Stimulated activated CD8-positive, alpha-beta memory T cell treated with anti-CD3 and anti-CD28 coated beads, Interleukin-15, amount 100 ng/mL, for 48 hours (primary cell): Measurements from ENCODE around the gene CHCHD3.

Source experiments
- DNase-seq, 2 donors: peaks; one replicate each; pipeline ENCODE4 v3.0.0-alpha.2; 2020; ENCODE audit warnings: low read depth in 2 of 2

Gene CHCHD3

GRCh38 chr7:132865366-132866143 is 216.3 kb downstream of the CHCHD3 start:
- no peak for DNase-seq

- DNase-seq = no peak
Observed at GRCh38 chr7:132861940-132862554, 219.8 kb downstream of the CHCHD3 start.

- no peak for DNase-seq
Observed at GRCh38 chr7:132861424-132861823, 220.5 kb downstream of the CHCHD3 start.

- DNase-seq = no peak
Observed at GRCh38 chr7:132859199-132859598, 222.7 kb downstream of the CHCHD3 start.

- no peak for DNase-seq
Observed at GRCh38 chr7:132858760-132859159, 223.1 kb downstream of the CHCHD3 start.

- no peak for DNase-seq
Observed at GRCh38 chr7:132858251-132858650, 223.6 kb downstream of the CHCHD3 start.

GRCh38 chr7:132857703-132858102 is 224.2 kb downstream of the CHCHD3 start:
- DNase-seq = no peak

GRCh38 chr7:132857031-132857430 is 224.9 kb downstream of the CHCHD3 start:
- DNase-seq = no peak

- DNase-seq = no peak
Observed at GRCh38 chr7:132856416-132856815, 225.5 kb downstream of the CHCHD3 start.

- no peak for DNase-seq
Observed at GRCh38 chr7:132855901-132856300, 226.0 kb downstream of the CHCHD3 start.

- DNase-seq = no peak
Observed at GRCh38 chr7:132854238-132854637, 227.7 kb downstream of the CHCHD3 start.

GRCh38 chr7:132847376-132847775 is 234.5 kb downstream of the CHCHD3 start:
- DNase-seq = no peak

GRCh38 chr7:132846086-132846485 is 235.8 kb downstream of the CHCHD3 start:
- DNase-seq = no peak

- DNase-seq = no peak
Observed at GRCh38 chr7:132842478-132842877, 239.4 kb downstream of the CHCHD3 start.

- DNase-seq = no peak
Observed at GRCh38 chr7:132840199-132840598, 241.7 kb downstream of the CHCHD3 start.

- no peak for DNase-seq
Observed at GRCh38 chr7:132838313-132838712, 243.6 kb downstream of the CHCHD3 start.

GRCh38 chr7:132837529-132837928 is 244.4 kb downstream of the CHCHD3 start:
- no peak for DNase-seq

GRCh38 chr7:132836746-132837145 is 245.1 kb downstream of the CHCHD3 start:
- no peak for DNase-seq

GRCh38 chr7:132830941-132831340 is 250.9 kb downstream of the CHCHD3 start:
- DNase-seq = no peak

GRCh38 chr7:132828502-132828901 is 253.4 kb downstream of the CHCHD3 start:
- no peak for DNase-seq

GRCh38 chr7:132825932-132826835 is 255.7 kb downstream of the CHCHD3 start:
- no peak for DNase-seq

GRCh38 chr7:132825222-132825621 is 256.7 kb downstream of the CHCHD3 start:
- DNase-seq = no peak
